HT-29 (cell line): ENCODE measurements around the gene ITGB7. TPM values are rescaled to one million over a fixed set of nuclear protein-coding genes. Genes with fewer than 3 reads are reported as not detected.

ENCODE experiments used
- DNase-seq: peaks from one replicate; pipeline ENCODE4 v3.0.0-alpha.2; 2015; ENCODE audit warnings: low spot score
- small RNA-seq: library from RNA; depleted of rRNA; stranded (forward); fragments of <200 nt; gene quantifications from one replicate; pipeline ENCODE3, GENCODE V24; 2014
- total RNA-seq: library from RNA; depleted of rRNA; stranded (reverse); fragments of >200 nt; shearing (Covaris generic); gene quantifications from 2 replicates; pipeline ENCODE4 v1.2.3, GENCODE V29; 2014; rRNA removed

ITGB7 gene
- total RNA-seq, 1 experiment from 2014 or later = 8.1 TPM

DNA sequence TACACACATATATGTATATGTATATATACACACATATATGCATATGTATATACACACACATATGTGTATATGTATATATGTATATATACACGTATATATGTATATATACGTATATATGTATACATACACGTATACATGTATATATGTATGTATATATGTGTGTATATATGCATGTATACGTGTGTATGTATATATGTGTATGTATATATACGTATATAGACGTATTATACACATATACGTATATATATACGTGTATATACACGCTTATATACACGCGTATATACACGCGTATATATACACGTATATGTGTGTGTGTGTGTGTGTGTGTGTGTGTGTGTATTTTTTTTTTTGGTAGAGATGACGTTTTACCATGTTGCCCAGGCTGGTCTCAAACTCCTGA lies 59.4 kb downstream of the ITGB7 start:
- DNase-seq = no peak

DNA sequence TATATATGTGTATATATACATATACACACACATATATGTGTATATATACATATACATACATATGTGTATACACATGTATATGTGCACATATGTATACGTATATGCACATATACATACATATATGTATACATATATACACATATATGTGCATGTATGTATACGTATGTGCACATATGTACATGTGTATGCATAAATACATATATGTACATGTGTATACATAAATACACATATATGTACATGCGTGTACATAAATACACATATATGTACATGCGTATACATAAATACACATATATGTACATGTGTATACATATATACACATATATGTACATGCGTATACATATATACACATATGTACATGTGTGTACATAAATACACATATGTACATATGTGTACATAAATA lies 59.9 kb downstream of the ITGB7 start:
- DNase-seq = no peak

DNA sequence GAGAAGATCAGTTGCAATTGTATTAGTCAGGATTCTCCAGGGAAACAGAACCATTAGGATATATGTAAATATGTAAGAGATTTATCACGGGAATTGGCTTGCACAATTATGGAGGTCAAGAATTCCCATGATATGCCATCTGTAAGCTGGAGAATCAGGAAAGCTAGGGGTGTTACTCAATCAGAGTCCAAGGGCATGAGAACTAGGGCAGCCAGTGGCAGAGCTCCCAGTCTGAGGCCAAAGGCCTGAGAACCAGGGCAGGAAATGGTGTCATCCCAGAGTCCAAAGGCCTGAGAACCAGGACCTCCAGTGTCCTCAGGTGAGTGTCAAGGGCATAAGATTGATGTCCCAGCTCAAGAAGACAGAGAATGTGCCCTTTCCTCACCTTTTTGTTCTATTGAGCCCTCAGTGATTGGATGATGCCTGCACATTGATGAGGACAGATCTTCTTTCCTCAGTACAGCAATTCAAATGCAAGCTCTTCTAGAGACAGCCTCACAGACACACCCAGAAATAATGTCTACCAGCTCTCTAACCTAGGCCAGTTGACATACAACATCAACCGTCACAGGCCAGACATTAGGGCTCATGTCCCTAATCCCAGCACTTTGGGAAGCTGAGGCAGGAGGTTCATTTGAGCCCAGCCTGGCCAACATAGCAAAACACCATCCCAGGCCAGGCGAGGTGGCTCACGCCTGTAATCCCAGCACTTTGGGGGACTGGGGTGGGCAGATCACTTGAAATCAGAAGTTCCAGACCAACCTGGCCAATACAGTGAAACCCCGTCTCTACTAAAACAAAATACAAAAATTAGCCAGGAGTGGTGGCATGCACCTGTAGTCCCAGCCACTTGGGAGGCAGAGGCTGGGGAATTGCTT lies 61.4 kb downstream of the ITGB7 start:
- DNase-seq = no peak

DNA sequence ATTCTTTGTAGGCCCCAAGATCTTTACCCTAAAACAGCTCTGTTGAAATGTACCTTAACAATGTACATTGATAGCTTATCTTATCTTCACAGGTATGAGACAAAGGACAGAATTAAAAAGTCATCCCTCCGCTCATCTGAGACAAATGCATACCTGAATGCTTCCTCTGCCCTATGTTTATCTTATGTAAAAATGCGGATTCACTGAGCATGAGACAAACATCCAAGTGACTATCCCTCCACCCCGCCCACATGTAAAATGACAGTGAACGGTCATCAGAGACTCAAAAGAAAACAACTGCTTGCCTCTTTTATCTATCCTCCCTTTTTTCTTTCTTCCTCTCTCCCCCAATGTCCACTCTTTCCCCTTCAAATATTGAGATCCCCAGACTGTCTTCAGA lies 63.7 kb downstream of the ITGB7 start:
- DNase-seq = no peak

Small RNA genes lying within 50 kb of the gene (small RNA-seq; reads per million reads assigned to genes)
- not detected for gene HIGD1AP1

Other genes starting within 250 kb of the ITGB7 start
- gene EIF4B, start 200.8 kb downstream of the ITGB7 start, total RNA-seq = 401 and 417 TPM in 2 replicates
- 57.7 and 71.9 TPM in 2 replicates for gene TNS2, start 157.2 kb downstream of the ITGB7 start, total RNA-seq
- 27.4 and 29.0 TPM in 2 replicates for gene SPRYD3, start 127.9 kb downstream of the ITGB7 start, total RNA-seq
- gene IGFBP6, start 109.6 kb downstream of the ITGB7 start, total RNA-seq = 394 and 417 TPM in 2 replicates
- 0.15 and 0.23 TPM in 2 replicates for gene SOAT2, start 103.8 kb downstream of the ITGB7 start, total RNA-seq
- gene ZNF740, start 26.5 kb downstream of the ITGB7 start, total RNA-seq = 8.1 and 8.8 TPM in 2 replicates
- gene CSAD, start 26.3 kb downstream of the ITGB7 start, total RNA-seq = 14.7 and 16.3 TPM in 2 replicates
- gene RARG, start 25.0 kb upstream of the ITGB7 start, total RNA-seq = 89.7 and 92.5 TPM in 2 replicates
- gene ESPL1, start 61.0 kb upstream of the ITGB7 start, total RNA-seq = 28.0 and 31.0 TPM in 2 replicates
- 219 and 260 TPM in 2 replicates for gene PFDN5, start 88.3 kb upstream of the ITGB7 start, total RNA-seq
- 92.5 and 106 TPM in 2 replicates for gene MYG1, start 92.4 kb upstream of the ITGB7 start, total RNA-seq
- 68.4 and 70.6 TPM in 2 replicates for gene AAAS, start 114.4 kb upstream of the ITGB7 start, total RNA-seq
- gene SP7, start 129.1 kb upstream of the ITGB7 start, total RNA-seq = not detected in 2 replicates
- 52.0 and 56.5 TPM in 2 replicates for gene SP1, start 172.9 kb upstream of the ITGB7 start, total RNA-seq
- not detected in 2 replicates for gene AMHR2, start 216.6 kb upstream of the ITGB7 start, total RNA-seq
- 122 and 134 TPM in 2 replicates for gene PRR13, start 234.5 kb upstream of the ITGB7 start, total RNA-seq
- 127 and 135 TPM in 2 replicates for gene PCBP2, start 244.9 kb upstream of the ITGB7 start, total RNA-seq